A549 (cell line): ENCODE results near the gene PLCH1. TPM values are rescaled to one million over a fixed set of nuclear protein-coding genes. Genes with fewer than 3 reads are reported as not detected.

Experiments
- ATAC-seq, 2 experiments: fragments of 200-7000 bp in 1 of 2; fragments of >200 bp in 1 of 2; cut with Nextera tagmentation in 1 of 2; cut with Tn5 transposase in 1 of 2; 3 replicates each; pipeline versions ENCODE4 v1.8.0 to v1.9.1; 2018 to 2020; ENCODE audit warnings: mild to moderate bottlenecking in 1 of 2, moderate library complexity in 1 of 2
- CTCF ChIA-PET: fragments of 300-600 bp; sonication (Branson Sonifier 250); formaldehyde crosslinking; extraction: SDS; loops from one replicate; lab custom pipeline; 2021; ENCODE audit warnings: antibody characterized with exemption, inconsistent platforms; lab: Yijun Ruan, JAX
- POLR2A ChIA-PET: fragments of 350-600 bp; formaldehyde crosslinking; extraction: SDS; loops from one replicate; lab custom pipeline; 2021; ENCODE audit warnings: antibody characterized with exemption, inconsistent platforms; lab: Yijun Ruan, JAX
- DNase-seq, 2 experiments: peaks; one replicate each; pipeline versions ENCODE4 v3.0.0 to v3.0.0-alpha.2; 2011 to 2016; ENCODE audit warnings: low read depth in 1 of 2, low spot score in 1 of 2
- FAIRE-seq: peaks from 2 replicates; lab custom pipeline; 2011; peaks lifted over from hg19 to GRCh38; lab: Jason Lieb, UNC
- H3K27ac ChIP-seq, 2 experiments: fragments of >200 bp; sonication (Bioruptor Twin); formaldehyde crosslinking; 3 replicates each; pipeline ENCODE4 v1.5.1; 2016 to 2017
- H3K4me1 ChIP-seq: fragments of >200 bp; sonication (Bioruptor Twin); formaldehyde crosslinking; 3 replicates; pipeline ENCODE4 v1.6.1; 2016
- H3K4me2 ChIP-seq: fragments of >200 bp; sonication (Bioruptor Twin); formaldehyde crosslinking; 3 replicates; pipeline ENCODE4 v1.6.1; 2016
- H3K4me3 ChIP-seq: fragments of >200 bp; sonication (Bioruptor Twin); formaldehyde crosslinking; 3 replicates; pipeline ENCODE4 v1.5.1; 2016
- H3K9me3 ChIP-seq: fragments of >200 bp; sonication (Bioruptor Twin); formaldehyde crosslinking; 3 replicates; pipeline ENCODE4 v1.6.1; 2016
- CBX2 ChIP-seq: fragments of 200-600 bp; sonication (generic); IDR thresholded peaks from 2 replicates; pipeline ENCODE4 v1.6.1; 2016; ENCODE audit warnings: low read depth, mild to moderate bottlenecking, borderline replicate concordance
- CHD2 ChIP-seq: fragments of 150-350 bp; IDR thresholded peaks from 2 replicates; pipeline ENCODE4 v1.6.1; 2014; ENCODE audit warnings: low read length; ENCODE audit not compliant: partially characterized antibody
- EHF ChIP-seq: fragments of 250-450 bp; sonication (Bioruptor Pico); IDR thresholded peaks from 2 replicates; pipeline ENCODE4 v1.5.0; 2020; ENCODE audit warnings: mild to moderate bottlenecking
- FOSB ChIP-seq: fragments of 250-450 bp; sonication (Bioruptor Pico); IDR thresholded peaks from 2 replicates; pipeline ENCODE4 v1.5.0; 2020; ENCODE audit warnings: mild to moderate bottlenecking, moderate library complexity
- FOSL2 ChIP-seq, 2 experiments: fragments of 450-650 bp in 1 of 2; fragments of >200 bp in 1 of 2; sonication (Bioruptor Twin) in 1 of 2; formaldehyde crosslinking; IDR thresholded peaks; 2 replicates each; pipeline versions ENCODE4 v1.5.0 to v1.6.1; 2016 to 2020; ENCODE audit warnings: mild to moderate bottlenecking in 1 of 2, moderate library complexity in 1 of 2
- GATA3 ChIP-seq: IDR thresholded peaks from 2 replicates; pipeline ENCODE4 v1.6.1; 2012; ENCODE audit warnings: borderline replicate concordance
- HEYL ChIP-seq: fragments of 250-450 bp; sonication (Bioruptor Pico); IDR thresholded peaks from 2 replicates; pipeline ENCODE4 v1.8.0; 2021; ENCODE audit warnings: mild to moderate bottlenecking, moderate library complexity
- HOXB5 ChIP-seq: fragments of 250-450 bp; sonication (Bioruptor Pico); IDR thresholded peaks from 2 replicates; pipeline ENCODE4 v1.5.0; 2020; ENCODE audit warnings: mild to moderate bottlenecking, moderate library complexity
- JUN ChIP-seq, 2 experiments: fragments of >200 bp; sonication (Bioruptor Twin); formaldehyde crosslinking; IDR thresholded peaks; 2 replicates in 1 of 2; 3 replicates in 1 of 2; pipeline ENCODE4 v1.6.1; 2016 to 2017
- JUNB ChIP-seq: fragments of >200 bp; sonication (Bioruptor Twin); formaldehyde crosslinking; IDR thresholded peaks from 2 replicates; pipeline ENCODE4 v1.6.1; 2016
- KDM1A ChIP-seq: fragments of 200-600 bp; sonication (generic); IDR thresholded peaks from 2 replicates; pipeline ENCODE4 v1.6.1; 2016; ENCODE audit warnings: low read depth, mild to moderate bottlenecking
- NFE2L2 ChIP-seq: fragments of 150-350 bp; conservative IDR thresholded peaks from 2 replicates; pipeline ENCODE4 v1.6.1; 2014; ENCODE audit warnings: low read length
- NPAS2 ChIP-seq: fragments of 250-450 bp; sonication (Bioruptor Pico); IDR thresholded peaks from 2 replicates; pipeline ENCODE4 v1.8.0; 2022; ENCODE audit warnings: mild to moderate bottlenecking, moderate library complexity, borderline replicate concordance
- NR3C1 ChIP-seq: fragments of >200 bp; sonication (Bioruptor Twin); formaldehyde crosslinking; IDR thresholded peaks from 3 replicates; pipeline ENCODE4 v1.6.1; 2017
- POLR2A ChIP-seq: IDR thresholded peaks from 2 replicates; pipeline ENCODE4 v1.6.1; 2012; ENCODE audit warnings: mild to moderate bottlenecking, low read length
- RAD21 ChIP-seq, 2 experiments: fragments of >200 bp in 1 of 2; sonication (Bioruptor Twin) in 1 of 2; formaldehyde crosslinking in 1 of 2; IDR thresholded peaks in 1 of 2; conservative IDR thresholded peaks in 1 of 2; 2 replicates in 1 of 2; 3 replicates in 1 of 2; pipeline ENCODE4 v1.6.1; 2012 to 2018; ENCODE audit warnings: inconsistent platforms in 1 of 2
- RCOR1 ChIP-seq: fragments of 150-350 bp; IDR thresholded peaks from 2 replicates; pipeline ENCODE4 v1.6.1; 2014; ENCODE audit warnings: antibody characterized with exemption, low read length, low read depth
- RNF2 ChIP-seq: fragments of 200-600 bp; sonication (generic); IDR thresholded peaks from 2 replicates; pipeline ENCODE4 v1.6.1; 2016; ENCODE audit warnings: low read depth, mild to moderate bottlenecking, antibody characterized with exemption, moderate library complexity, borderline replicate concordance
- ZC3H11A ChIP-seq: fragments of 450-650 bp; IDR thresholded peaks from 2 replicates; pipeline ENCODE4 v1.6.1; 2014; ENCODE audit warnings: antibody characterized with exemption, mild to moderate bottlenecking
- ZNF302 ChIP-seq: fragments of 250-450 bp; sonication (Bioruptor Pico); IDR thresholded peaks from 2 replicates; pipeline ENCODE4 v1.9.0; 2021; ENCODE audit warnings: inconsistent platforms, mild to moderate bottlenecking, moderate library complexity
- WGBS: methylation state at CpG from one replicate; pipeline ENCODE4 v1.1.6; 2017; ENCODE audit errors: missing lambda C conversion rate; 5-methylcytosine and 5-hydroxymethylcytosine counted together
- polyA plus RNA-seq, 4 experiments: library from polyadenylated mRNA; depleted of rRNA in 3 of 4; stranded (reverse); fragments of >200 nt; fragmentation: RNase III in 1 of 4; extraction: RNeasy Plus Mini Kit Qiagen cat#74134 plus additional on column Dnase treatment in 1 of 4; gene quantifications; 2 replicates in 3 of 4; 3 replicates in 1 of 4; pipeline ENCODE4 v1.2.3, GENCODE V29; 2011 to 2017
- TF ChIP-seq, protein P1 (sequence below): IDR thresholded peaks from 2 replicates; pipeline ENCODE4 v1.6.1; 2012; ENCODE audit warnings: low read depth, borderline replicate concordance
- TF ChIP-seq, protein P2 (sequence below): fragments of >200 bp; sonication (Bioruptor Twin); formaldehyde crosslinking; IDR thresholded peaks from 3 replicates; pipeline ENCODE4 v1.5.1; 2016
- TF ChIP-seq, protein P3 (sequence below): IDR thresholded peaks from 2 replicates; pipeline ENCODE4 v1.6.1; 2012
- TF ChIP-seq, protein P4 (sequence below): fragments of 450-650 bp; IDR thresholded peaks from 2 replicates; pipeline ENCODE4 v1.6.1; 2014; ENCODE audit warnings: antibody characterized with exemption
- TF ChIP-seq, protein P5 (sequence below): fragments of >200 bp; sonication (Bioruptor Twin); formaldehyde crosslinking; IDR thresholded peaks from 2 replicates; pipeline ENCODE4 v1.6.1; 2016
- TF ChIP-seq, protein P6 (sequence below): fragments of 150-350 bp; IDR thresholded peaks from 2 replicates; pipeline ENCODE4 v1.6.1; 2014; ENCODE audit warnings: low read depth, mild to moderate bottlenecking, low read length
- TF ChIP-seq, protein P7 (sequence below): fragments of 250-450 bp; sonication (Bioruptor Pico); IDR thresholded peaks from 2 replicates; pipeline ENCODE4 v1.5.0; 2021; ENCODE audit warnings: mild to moderate bottlenecking, moderate library complexity, borderline replicate concordance

Gene PLCH1
- polyA plus RNA-seq, 2 of the 4 experiments (the other 2 are of a cell fraction) = 2.1 to 11.1 TPM

DNA sequence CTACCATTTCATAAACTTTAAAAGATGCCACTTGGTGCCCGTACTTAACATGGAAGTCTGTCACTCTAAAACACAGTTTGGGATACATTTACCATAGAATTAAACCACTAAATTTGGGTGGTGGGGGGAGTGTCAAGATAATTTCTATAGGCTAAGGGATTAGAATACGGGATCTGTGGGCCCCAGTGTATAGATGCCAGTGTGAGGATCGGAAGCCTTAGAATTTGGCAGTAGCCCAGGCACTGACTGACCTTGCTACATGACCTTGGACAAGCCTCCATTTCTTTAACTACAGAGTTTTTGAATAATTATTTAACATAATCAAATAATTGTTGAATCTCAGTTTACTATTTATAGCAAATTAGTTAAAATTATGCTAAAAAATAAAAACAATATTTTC lies 375.1 kb downstream of the PLCH1 start:
- TF ChIP-seq, protein P1, sequence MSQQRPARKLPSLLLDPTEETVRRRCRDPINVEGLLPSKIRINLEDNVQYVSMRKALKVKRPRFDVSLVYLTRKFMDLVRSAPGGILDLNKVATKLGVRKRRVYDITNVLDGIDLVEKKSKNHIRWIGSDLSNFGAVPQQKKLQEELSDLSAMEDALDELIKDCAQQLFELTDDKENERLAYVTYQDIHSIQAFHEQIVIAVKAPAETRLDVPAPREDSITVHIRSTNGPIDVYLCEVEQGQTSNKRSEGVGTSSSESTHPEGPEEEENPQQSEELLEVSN = no peak
- TF ChIP-seq NR3C1 = no peak
- no peak for TF ChIP-seq ZC3H11A
- no peak for TF ChIP-seq ZNF302
- no peak for TF ChIP-seq CHD2
- no peak for TF ChIP-seq JUN (IDR thresholded peaks at IDR 0.05)
- TF ChIP-seq, protein P2, sequence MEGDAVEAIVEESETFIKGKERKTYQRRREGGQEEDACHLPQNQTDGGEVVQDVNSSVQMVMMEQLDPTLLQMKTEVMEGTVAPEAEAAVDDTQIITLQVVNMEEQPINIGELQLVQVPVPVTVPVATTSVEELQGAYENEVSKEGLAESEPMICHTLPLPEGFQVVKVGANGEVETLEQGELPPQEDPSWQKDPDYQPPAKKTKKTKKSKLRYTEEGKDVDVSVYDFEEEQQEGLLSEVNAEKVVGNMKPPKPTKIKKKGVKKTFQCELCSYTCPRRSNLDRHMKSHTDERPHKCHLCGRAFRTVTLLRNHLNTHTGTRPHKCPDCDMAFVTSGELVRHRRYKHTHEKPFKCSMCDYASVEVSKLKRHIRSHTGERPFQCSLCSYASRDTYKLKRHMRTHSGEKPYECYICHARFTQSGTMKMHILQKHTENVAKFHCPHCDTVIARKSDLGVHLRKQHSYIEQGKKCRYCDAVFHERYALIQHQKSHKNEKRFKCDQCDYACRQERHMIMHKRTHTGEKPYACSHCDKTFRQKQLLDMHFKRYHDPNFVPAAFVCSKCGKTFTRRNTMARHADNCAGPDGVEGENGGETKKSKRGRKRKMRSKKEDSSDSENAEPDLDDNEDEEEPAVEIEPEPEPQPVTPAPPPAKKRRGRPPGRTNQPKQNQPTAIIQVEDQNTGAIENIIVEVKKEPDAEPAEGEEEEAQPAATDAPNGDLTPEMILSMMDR = no peak
- TF ChIP-seq NPAS2 (CRISPR knock-in tag) = no peak
- TF ChIP-seq, protein P3, sequence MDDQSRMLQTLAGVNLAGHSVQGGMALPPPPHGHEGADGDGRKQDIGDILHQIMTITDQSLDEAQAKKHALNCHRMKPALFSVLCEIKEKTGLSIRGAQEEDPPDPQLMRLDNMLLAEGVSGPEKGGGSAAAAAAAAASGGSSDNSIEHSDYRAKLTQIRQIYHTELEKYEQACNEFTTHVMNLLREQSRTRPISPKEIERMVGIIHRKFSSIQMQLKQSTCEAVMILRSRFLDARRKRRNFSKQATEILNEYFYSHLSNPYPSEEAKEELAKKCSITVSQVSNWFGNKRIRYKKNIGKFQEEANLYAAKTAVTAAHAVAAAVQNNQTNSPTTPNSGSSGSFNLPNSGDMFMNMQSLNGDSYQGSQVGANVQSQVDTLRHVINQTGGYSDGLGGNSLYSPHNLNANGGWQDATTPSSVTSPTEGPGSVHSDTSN = no peak
- no peak for TF ChIP-seq RCOR1
- TF ChIP-seq JUNB = no peak
- TF ChIP-seq, protein P4, sequence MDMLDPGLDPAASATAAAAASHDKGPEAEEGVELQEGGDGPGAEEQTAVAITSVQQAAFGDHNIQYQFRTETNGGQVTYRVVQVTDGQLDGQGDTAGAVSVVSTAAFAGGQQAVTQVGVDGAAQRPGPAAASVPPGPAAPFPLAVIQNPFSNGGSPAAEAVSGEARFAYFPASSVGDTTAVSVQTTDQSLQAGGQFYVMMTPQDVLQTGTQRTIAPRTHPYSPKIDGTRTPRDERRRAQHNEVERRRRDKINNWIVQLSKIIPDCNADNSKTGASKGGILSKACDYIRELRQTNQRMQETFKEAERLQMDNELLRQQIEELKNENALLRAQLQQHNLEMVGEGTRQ = no peak
- no peak for TF ChIP-seq EHF (CRISPR knock-in tag)
- TF ChIP-seq FOSB (CRISPR knock-in tag) = no peak
- no peak for TF ChIP-seq CBX2
- TF ChIP-seq FOSL2 (IDR thresholded peaks at IDR 0.05) = no peak
- TF ChIP-seq FOSL2 (CRISPR knock-in tag; IDR thresholded peaks at IDR 0.05) = no peak
- TF ChIP-seq, protein P5, sequence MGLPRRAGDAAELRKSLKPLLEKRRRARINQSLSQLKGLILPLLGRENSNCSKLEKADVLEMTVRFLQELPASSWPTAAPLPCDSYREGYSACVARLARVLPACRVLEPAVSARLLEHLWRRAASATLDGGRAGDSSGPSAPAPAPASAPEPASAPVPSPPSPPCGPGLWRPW = no peak
- TF ChIP-seq POLR2A = no peak
- TF ChIP-seq RNF2 = no peak
- TF ChIP-seq, protein P6, sequence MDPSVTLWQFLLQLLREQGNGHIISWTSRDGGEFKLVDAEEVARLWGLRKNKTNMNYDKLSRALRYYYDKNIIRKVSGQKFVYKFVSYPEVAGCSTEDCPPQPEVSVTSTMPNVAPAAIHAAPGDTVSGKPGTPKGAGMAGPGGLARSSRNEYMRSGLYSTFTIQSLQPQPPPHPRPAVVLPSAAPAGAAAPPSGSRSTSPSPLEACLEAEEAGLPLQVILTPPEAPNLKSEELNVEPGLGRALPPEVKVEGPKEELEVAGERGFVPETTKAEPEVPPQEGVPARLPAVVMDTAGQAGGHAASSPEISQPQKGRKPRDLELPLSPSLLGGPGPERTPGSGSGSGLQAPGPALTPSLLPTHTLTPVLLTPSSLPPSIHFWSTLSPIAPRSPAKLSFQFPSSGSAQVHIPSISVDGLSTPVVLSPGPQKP = no peak
- CTCF ChIA-PET = no interaction called here

DNA sequence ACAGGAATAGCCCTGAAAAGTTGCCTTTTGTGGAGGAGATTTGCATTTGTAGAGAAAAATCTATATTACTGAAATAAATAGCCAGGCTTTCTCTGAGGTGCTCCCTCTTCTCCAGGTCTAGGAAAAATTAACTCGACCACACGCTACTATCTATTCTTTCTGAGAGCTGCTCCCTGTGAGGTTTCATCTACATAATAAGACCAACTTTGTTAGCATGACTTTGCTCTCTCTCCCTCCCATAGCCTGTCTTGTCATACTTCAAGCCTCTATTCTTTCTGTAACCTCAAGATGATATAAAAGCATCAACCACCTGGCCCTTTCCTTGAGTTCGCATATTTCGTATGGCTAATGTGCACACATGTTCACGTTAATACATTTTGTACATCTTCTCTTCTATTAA lies 375.6 kb downstream of the PLCH1 start:
- CTCF ChIA-PET = no interaction called here
- Histone ChIP-seq H3K27ac (no peak overlapping the region), H3K4me3 (no peak overlapping the region), H3K4me2 (no peak overlapping the region), H3K9me3 (no peaks in the 10 kb centered on the region), H3K4me1 (no peaks in the 10 kb centered on the region)
- WGBS = 94% methylated on average over 5 of the region's 5 CpGs
- POLR2A ChIA-PET = no interaction called here
- no peak for DNase-seq
- ATAC-seq = no peak
- no peak for FAIRE-seq
- TF ChIP-seq CHD2 (no peak), KDM1A (no peak), GATA3 (no peak), HOXB5 (CRISPR knock-in tag) (no peak), HEYL (no peak), RAD21 (conservative IDR thresholded peaks at IDR 0.05 in 1 of 2, IDR thresholded peaks at IDR 0.05 in 1 of 2) (no peak), NFE2L2 (no peak), RCOR1 (no peak), FOSL2 (IDR thresholded peaks at IDR 0.05) (no peak), FOSL2 (CRISPR knock-in tag; IDR thresholded peaks at IDR 0.05) (no peak)
- TF ChIP-seq, protein P7, sequence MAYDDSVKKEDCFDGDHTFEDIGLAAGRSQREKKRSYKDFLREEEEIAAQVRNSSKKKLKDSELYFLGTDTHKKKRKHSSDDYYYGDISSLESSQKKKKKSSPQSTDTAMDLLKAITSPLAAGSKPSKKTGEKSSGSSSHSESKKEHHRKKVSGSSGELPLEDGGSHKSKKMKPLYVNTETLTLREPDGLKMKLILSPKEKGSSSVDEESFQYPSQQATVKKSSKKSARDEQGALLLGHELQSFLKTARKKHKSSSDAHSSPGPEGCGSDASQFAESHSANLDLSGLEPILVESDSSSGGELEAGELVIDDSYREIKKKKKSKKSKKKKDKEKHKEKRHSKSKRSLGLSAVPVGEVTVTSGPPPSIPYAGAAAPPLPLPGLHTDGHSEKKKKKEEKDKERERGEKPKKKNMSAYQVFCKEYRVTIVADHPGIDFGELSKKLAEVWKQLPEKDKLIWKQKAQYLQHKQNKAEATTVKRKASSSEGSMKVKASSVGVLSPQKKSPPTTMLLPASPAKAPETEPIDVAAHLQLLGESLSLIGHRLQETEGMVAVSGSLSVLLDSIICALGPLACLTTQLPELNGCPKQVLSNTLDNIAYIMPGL (CRISPR knock-in tag) = no peak
- TF ChIP-seq, protein P2 = no peak

More for the DNA sequence above, 375.1 kb downstream of the PLCH1 start:
- H3K4me1 ChIP-seq = no peaks in the 10 kb centered on the region
- ATAC-seq (no peak), FAIRE-seq (no peak), DNase-seq (no peak)
- no peak overlapping the region for H3K4me3 ChIP-seq
- POLR2A ChIA-PET = no interaction called here
- H3K9me3 ChIP-seq = no peaks in the 10 kb centered on the region
- WGBS = 81% methylated on average over 3 of the region's 3 CpGs
- H3K27ac ChIP-seq = no peak overlapping the region
- H3K4me2 ChIP-seq = no peak overlapping the region
